HL-60/S4 (cell line): ENCODE measurements around the gene ORAI1.

Source experiments
- in situ Hi-C: fragments of 300-500 bp; cut with MboI; formaldehyde crosslinking; loops from 2 replicates; pipeline ENCODE4 v1.14.3; 2022; ENCODE audit warnings: low sequenced_read_pairs

ORAI1 gene

DNA sequence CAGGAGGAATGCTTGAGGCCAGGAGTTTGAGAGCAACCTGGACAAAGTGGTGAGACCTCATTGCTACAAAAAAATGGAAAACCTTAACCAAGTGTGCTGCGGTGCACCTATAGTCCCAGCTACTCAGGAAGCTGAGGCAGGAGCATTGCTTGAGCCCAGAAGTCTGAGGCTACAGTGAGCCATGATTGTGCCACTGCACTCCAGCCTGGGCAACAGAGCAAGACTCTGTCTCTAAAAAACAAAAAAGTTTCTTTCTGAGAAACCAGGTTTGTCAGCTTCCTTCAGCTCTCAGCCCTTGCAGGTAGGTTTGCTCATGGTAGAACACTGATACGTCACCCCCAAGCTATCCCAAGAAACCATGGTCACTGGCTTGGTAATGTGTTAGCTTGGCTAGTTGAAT is 63.1 kb downstream of the ORAI1 start:
- in situ Hi-C loops = loop anchor here (10.0 kb wide), 1 partner anchor 195 kb away; no protein-coding TSS in a partner anchor
